Measurements from ENCODE around the gene RUSC2.

- TF ChIP-seq CTCF (IDR thresholded peaks at IDR 0.05) (no peak), POLR2A (IDR thresholded peaks at IDR 0.05) (no peak)
Measured at GRCh38 chr9:35519692-35520363, 29.9 kb downstream of the RUSC2 start.
